ENCODE results near the gene SCAF4. TPM values are rescaled to one million over a fixed set of nuclear protein-coding genes. Genes with fewer than 3 reads are reported as not detected.
A peak's percentile ranks its signal among the peaks of the same experiment; 100 is the strongest.

The SCAF4 gene
- total RNA-seq, 5 donors from 2014 or later (not counting 1 experiment from before 2014, with no cell fraction given), result 57.5 to 71.9 (median 62.4) TPM

DNA sequence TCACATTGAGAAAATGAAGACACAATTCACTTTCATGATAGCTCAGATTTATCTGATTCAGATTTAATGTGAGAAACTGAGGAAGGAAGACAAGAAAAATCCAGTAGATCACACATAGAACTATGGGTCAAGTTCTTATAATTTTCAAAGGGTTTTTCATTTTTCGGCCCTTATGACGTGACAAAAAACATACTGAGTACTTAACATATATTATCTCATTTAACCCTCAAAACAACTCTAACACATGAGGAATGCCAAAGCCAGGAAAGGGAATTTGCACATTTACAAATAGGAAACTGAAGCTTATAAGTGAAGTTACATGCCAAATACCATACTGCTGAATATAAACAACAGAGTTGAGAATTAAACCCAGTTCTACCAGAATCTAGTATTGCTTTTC, 44.8 kb downstream of the SCAF4 start:
- no peak for ATAC-seq (replicated peaks in 1 of 4)
- Histone ChIP-seq H3K4me1 (ENCODE audit: control insufficient read depth in 1 of 2, extremely low read depth in 1 of 2, insufficient read depth in 2 of 2, low read length in 2 of 2) (no peaks in the 10 kb centered on the region), H3K27ac (ENCODE audit: low read length) (no peak overlapping the region), H3K4me3 (ENCODE audit: control insufficient read depth in 1 of 2, extremely low read depth in 1 of 2, low read length in 1 of 2) (no peak overlapping the region), H3K27me3 (replicated peaks in 1 of 2; ENCODE audit: control insufficient read depth in 2 of 2, extremely low read depth in 1 of 2, insufficient read depth in 2 of 2, low read length in 1 of 2) (no peaks in the 10 kb centered on the region), H3K36me3 (ENCODE audit: control insufficient read depth in 2 of 2, extremely low read depth in 1 of 2, insufficient read depth in 1 of 2, low read length in 1 of 2) (peaks cover 7 to 87% of the 10 kb centered on the region in 2 donors), H3K9me3 (no peaks in the 10 kb centered on the region)
- no peak for DNase-seq
- Mint-ChIP-seq H3K27me3 (no peaks in the 10 kb centered on the region), H3K36me3 (peaks cover 58% of the 10 kb centered on the region), H3K27ac (peak overlapping the region in 1 of 2 donors; percentile 2), H3K9me3 (no peaks in the 10 kb centered on the region), H3K4me1 (peaks cover 0 to 2% (median 0%) of the 10 kb centered on the region in 3 donors), H3K4me3 (no peak overlapping the region)
- ChIA-PET CTCF (no interaction called here), POLR2A (no interaction called here)
- no CpG with 5 or more reads among the region's 2 CpGs for WGBS (ENCODE audit: insufficient coverage)

DNA sequence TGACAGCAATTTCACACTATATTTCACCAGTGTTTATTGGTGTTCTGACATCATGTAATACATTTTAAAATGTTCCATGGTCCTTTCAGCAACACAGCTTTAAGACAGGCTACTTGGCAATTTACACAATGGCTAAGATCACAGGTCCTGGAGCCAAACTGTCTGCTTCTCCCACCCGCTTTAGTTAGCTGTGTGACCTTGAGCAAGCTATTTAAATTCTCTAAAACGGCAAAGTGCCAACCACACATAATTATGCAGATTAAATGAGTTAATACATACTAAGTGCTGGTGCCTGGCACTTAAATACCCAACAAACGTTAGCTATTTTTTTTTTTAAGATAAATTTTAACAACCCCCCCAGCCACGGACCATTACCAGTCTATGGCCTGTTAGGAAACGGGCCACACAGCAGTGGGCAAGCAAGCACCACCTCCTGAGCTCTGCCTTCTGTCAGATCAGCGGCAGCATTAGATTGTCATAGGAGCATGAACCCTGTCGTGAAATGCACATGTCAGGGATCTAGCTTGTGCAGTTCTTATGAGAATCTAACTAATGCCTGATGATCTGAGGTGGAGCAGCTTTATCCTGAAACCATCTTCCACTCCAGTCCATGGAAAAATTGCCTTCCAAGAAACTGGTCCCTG, 45.5 kb downstream of the SCAF4 start:
- CTCF ChIA-PET, result interaction anchor here in 1 of 2 donors (0.6 kb wide), 1 partner anchor 37 kb away, joined by 4 read pairs; no protein-coding TSS in a partner anchor
- H3K36me3 Mint-ChIP-seq, result peaks cover 58% of the 10 kb centered on the region
- 90% methylated on average over 2 of the region's 7 CpGs for WGBS (ENCODE audit: insufficient coverage)
- DNase-seq, result no peak
- H3K9me3 Mint-ChIP-seq, result no peaks in the 10 kb centered on the region
- peaks cover 0 to 2% (median 0%) of the 10 kb centered on the region in 3 donors for H3K4me1 Mint-ChIP-seq
- peaks cover 6 to 84% of the 10 kb centered on the region in 2 donors for H3K36me3 ChIP-seq (ENCODE audit: control insufficient read depth in 2 of 2, extremely low read depth in 1 of 2, insufficient read depth in 1 of 2, low read length in 1 of 2)
- peak overlapping the region in 1 of 2 donors; percentile 2 for H3K27ac Mint-ChIP-seq
- POLR2A ChIA-PET, result interaction anchor here in 1 of 2 donors (0.6 kb wide), 1 partner anchor 491 kb away, joined by 4 read pairs; no protein-coding TSS in a partner anchor
- H3K27me3 Mint-ChIP-seq, result no peaks in the 10 kb centered on the region
- no peak for ATAC-seq (replicated peaks in 1 of 4)
- H3K4me3 Mint-ChIP-seq, result no peak overlapping the region
- no peaks in the 10 kb centered on the region for H3K9me3 ChIP-seq
- H3K4me1 ChIP-seq (ENCODE audit: control insufficient read depth in 1 of 2, extremely low read depth in 1 of 2, insufficient read depth in 2 of 2, low read length in 2 of 2), result no peaks in the 10 kb centered on the region
- H3K4me3 ChIP-seq (ENCODE audit: control insufficient read depth in 1 of 2, extremely low read depth in 1 of 2, low read length in 1 of 2), result no peak overlapping the region
- no peak overlapping the region for H3K27ac ChIP-seq (ENCODE audit: low read length)
- no peaks in the 10 kb centered on the region for H3K27me3 ChIP-seq (replicated peaks in 1 of 2; ENCODE audit: control insufficient read depth in 2 of 2, extremely low read depth in 1 of 2, insufficient read depth in 2 of 2, low read length in 1 of 2)

DNA sequence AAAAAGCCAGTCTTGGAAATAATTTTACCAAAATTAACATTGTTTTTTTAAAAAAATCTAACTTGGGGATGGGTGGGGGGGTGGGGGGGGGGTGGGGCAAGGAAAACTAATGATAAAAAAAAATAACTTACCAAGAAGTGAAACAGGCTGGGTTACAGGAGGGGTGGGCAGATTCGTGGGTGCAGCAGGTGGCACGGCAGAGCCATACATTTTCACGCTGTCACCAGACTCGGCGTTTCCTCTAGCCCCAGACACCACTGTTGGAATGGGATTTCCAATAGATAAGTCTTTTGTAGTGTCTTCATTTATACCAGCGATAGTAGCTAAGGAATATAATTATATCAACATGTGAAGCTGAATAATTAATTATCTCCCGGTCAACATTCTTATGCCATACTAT, 47.0 kb downstream of the SCAF4 start:
- no peaks in the 10 kb centered on the region for H3K9me3 ChIP-seq
- no peaks in the 10 kb centered on the region for H3K27me3 Mint-ChIP-seq
- peaks cover 46% of the 10 kb centered on the region for H3K36me3 Mint-ChIP-seq

DNA sequence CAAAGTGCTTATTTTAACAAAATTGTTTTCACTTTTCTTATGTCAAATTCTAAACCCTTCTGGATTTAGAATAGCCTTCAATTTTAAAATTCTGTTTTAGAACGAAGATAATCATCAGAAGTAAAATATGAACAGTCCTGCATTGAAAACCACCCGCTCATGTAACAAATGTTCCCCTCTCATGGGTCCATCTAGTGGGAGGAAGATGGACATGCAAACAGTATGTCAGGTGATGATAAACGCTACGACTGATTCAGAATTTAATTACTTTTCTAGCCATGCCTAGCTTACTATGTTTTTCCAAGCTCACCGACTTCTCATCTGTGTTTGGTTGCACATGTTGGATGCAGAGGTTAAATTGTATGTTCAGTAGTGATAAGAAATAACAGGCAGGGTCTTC, 48.9 kb downstream of the SCAF4 start:
- Histone ChIP-seq H3K27me3 (replicated peaks in 1 of 2; ENCODE audit: control insufficient read depth in 2 of 2, extremely low read depth in 1 of 2, insufficient read depth in 2 of 2, low read length in 1 of 2) (no peaks in the 10 kb centered on the region), H3K27ac (ENCODE audit: low read length) (no peak overlapping the region), H3K4me1 (ENCODE audit: control insufficient read depth in 1 of 2, extremely low read depth in 1 of 2, insufficient read depth in 2 of 2, low read length in 2 of 2) (no peaks in the 10 kb centered on the region), H3K9me3 (no peaks in the 10 kb centered on the region), H3K4me3 (ENCODE audit: control insufficient read depth in 1 of 2, extremely low read depth in 1 of 2, low read length in 1 of 2) (no peak overlapping the region), H3K36me3 (ENCODE audit: control insufficient read depth in 2 of 2, extremely low read depth in 1 of 2, insufficient read depth in 1 of 2, low read length in 1 of 2) (peaks cover 9 to 55% of the 10 kb centered on the region in 2 donors)
- ChIA-PET CTCF (no interaction called here), POLR2A (no interaction called here)
- Mint-ChIP-seq H3K36me3 (peaks cover 44% of the 10 kb centered on the region), H3K9me3 (no peaks in the 10 kb centered on the region), H3K4me3 (no peak overlapping the region), H3K4me1 (peaks cover 0 to 2% (median 0%) of the 10 kb centered on the region in 3 donors), H3K27ac (no peak overlapping the region), H3K27me3 (no peaks in the 10 kb centered on the region)
- DNase-seq, result no peak
- no CpG with 5 or more reads among the region's 5 CpGs for WGBS (ENCODE audit: insufficient coverage)
- no peak for ATAC-seq (replicated peaks in 1 of 4)

More for the DNA sequence above, 47.0 kb downstream of the SCAF4 start:
- H3K9me3 Mint-ChIP-seq, result no peaks in the 10 kb centered on the region
- H3K4me3 Mint-ChIP-seq, result no peak overlapping the region
- H3K27ac Mint-ChIP-seq, result no peak overlapping the region
- ChIA-PET POLR2A (no interaction called here), CTCF (no interaction called here)
- Histone ChIP-seq H3K27me3 (replicated peaks in 1 of 2; ENCODE audit: control insufficient read depth in 2 of 2, extremely low read depth in 1 of 2, insufficient read depth in 2 of 2, low read length in 1 of 2) (no peaks in the 10 kb centered on the region), H3K4me3 (ENCODE audit: control insufficient read depth in 1 of 2, extremely low read depth in 1 of 2, low read length in 1 of 2) (no peak overlapping the region), H3K36me3 (ENCODE audit: control insufficient read depth in 2 of 2, extremely low read depth in 1 of 2, insufficient read depth in 1 of 2, low read length in 1 of 2) (peaks cover 8 to 72% of the 10 kb centered on the region in 2 donors), H3K27ac (ENCODE audit: low read length) (no peak overlapping the region), H3K4me1 (ENCODE audit: control insufficient read depth in 1 of 2, extremely low read depth in 1 of 2, insufficient read depth in 2 of 2, low read length in 2 of 2) (no peaks in the 10 kb centered on the region)
- 92% methylated on average over 2 of the region's 7 CpGs for WGBS (ENCODE audit: insufficient coverage)
- no peak for DNase-seq
- no peak for ATAC-seq (replicated peaks in 1 of 4)
- H3K4me1 Mint-ChIP-seq, result peaks cover 0 to 2% (median 0%) of the 10 kb centered on the region in 3 donors

DNA sequence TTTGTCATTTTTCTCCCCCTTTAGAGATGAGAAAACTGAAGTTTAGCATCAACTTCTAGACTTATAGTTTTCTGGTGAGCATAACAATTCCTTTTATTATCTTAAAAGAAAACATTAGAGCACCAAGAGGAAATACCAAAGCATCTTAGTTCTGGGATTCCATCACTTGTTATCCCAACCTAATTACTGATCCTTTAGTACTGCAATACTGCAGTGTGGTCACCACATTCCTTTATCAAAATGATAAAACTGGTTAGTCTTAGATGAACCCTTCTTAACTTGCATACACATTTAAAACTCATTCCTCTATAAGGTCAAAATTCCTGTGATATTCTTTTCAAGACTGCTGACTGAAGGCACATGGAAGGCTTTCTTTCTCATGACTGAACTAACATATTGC, 49.3 kb downstream of the SCAF4 start:
- Mint-ChIP-seq H3K4me3 (no peak overlapping the region), H3K27ac (no peak overlapping the region), H3K9me3 (no peaks in the 10 kb centered on the region), H3K36me3 (peaks cover 42% of the 10 kb centered on the region), H3K4me1 (peaks cover 0 to 2% (median 0%) of the 10 kb centered on the region in 3 donors), H3K27me3 (no peaks in the 10 kb centered on the region)
- ATAC-seq (replicated peaks in 1 of 4) (no peak), DNase-seq (no peak)
- H3K4me3 ChIP-seq (ENCODE audit: control insufficient read depth in 1 of 2, extremely low read depth in 1 of 2, low read length in 1 of 2), result no peak overlapping the region
- peaks cover 9 to 51% of the 10 kb centered on the region in 2 donors for H3K36me3 ChIP-seq (ENCODE audit: control insufficient read depth in 2 of 2, extremely low read depth in 1 of 2, insufficient read depth in 1 of 2, low read length in 1 of 2)
- H3K27ac ChIP-seq (ENCODE audit: low read length), result no peak overlapping the region
- CTCF ChIA-PET, result no interaction called here
- no peaks in the 10 kb centered on the region for H3K9me3 ChIP-seq
- H3K4me1 ChIP-seq (ENCODE audit: control insufficient read depth in 1 of 2, extremely low read depth in 1 of 2, insufficient read depth in 2 of 2, low read length in 2 of 2), result no peaks in the 10 kb centered on the region
- no peaks in the 10 kb centered on the region for H3K27me3 ChIP-seq (replicated peaks in 1 of 2; ENCODE audit: control insufficient read depth in 2 of 2, extremely low read depth in 1 of 2, insufficient read depth in 2 of 2, low read length in 1 of 2)
- POLR2A ChIA-PET, result no interaction called here

DNA sequence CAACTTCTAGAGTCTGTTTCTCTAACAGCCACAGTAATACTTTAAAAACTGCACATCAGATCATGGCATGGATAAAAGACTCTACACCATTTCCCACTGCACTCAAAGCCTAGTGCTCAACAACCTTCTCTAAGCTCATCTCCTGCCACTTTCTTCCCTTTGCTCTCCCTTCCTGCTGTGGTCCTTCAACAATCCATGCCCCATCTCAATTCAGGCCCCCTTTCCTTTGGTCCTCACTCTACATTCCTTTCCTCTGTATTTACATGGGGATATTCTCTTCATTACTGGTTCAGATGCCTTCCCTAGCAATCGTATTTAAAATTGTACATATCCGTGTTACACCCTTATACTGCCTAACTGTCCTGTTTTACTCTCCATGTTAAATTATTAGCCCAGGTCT, 53.4 kb downstream of the SCAF4 start:
- no peak overlapping the region for H3K4me3 ChIP-seq (ENCODE audit: control insufficient read depth in 1 of 2, extremely low read depth in 1 of 2, low read length in 1 of 2)
- WGBS (ENCODE audit: insufficient coverage), result no CpG with 5 or more reads among the region's 2 CpGs
- no peaks in the 10 kb centered on the region for H3K9me3 ChIP-seq
- no peaks in the 10 kb centered on the region for H3K27me3 ChIP-seq (replicated peaks in 1 of 2; ENCODE audit: control insufficient read depth in 2 of 2, extremely low read depth in 1 of 2, insufficient read depth in 2 of 2, low read length in 1 of 2)
- ChIA-PET CTCF (interaction anchor here in 1 of 2 donors (0.5 kb wide), 1 partner anchor 31 kb away, joined by 6 read pairs; no protein-coding TSS in a partner anchor), POLR2A (interaction anchor here in 1 of 2 donors (0.6 kb wide), 1 partner anchor 11 kb away, joined by 4 read pairs; no protein-coding TSS in a partner anchor)
- Mint-ChIP-seq H3K4me3 (no peak overlapping the region), H3K27me3 (no peaks in the 10 kb centered on the region), H3K4me1 (no peaks in the 10 kb centered on the region), H3K9me3 (no peaks in the 10 kb centered on the region), H3K36me3 (peaks cover 13% of the 10 kb centered on the region), H3K27ac (no peak overlapping the region)
- H3K27ac ChIP-seq (ENCODE audit: low read length), result no peak overlapping the region
- H3K36me3 ChIP-seq (ENCODE audit: control insufficient read depth in 2 of 2, extremely low read depth in 1 of 2, insufficient read depth in 1 of 2, low read length in 1 of 2), result peaks cover 3 to 20% of the 10 kb centered on the region in 2 donors
- no peak for DNase-seq
- H3K4me1 ChIP-seq (ENCODE audit: control insufficient read depth in 1 of 2, extremely low read depth in 1 of 2, insufficient read depth in 2 of 2, low read length in 2 of 2), result no peaks in the 10 kb centered on the region
- no peak for ATAC-seq (replicated peaks in 1 of 4)
